Measurements from ENCODE around the gene CCDC192.

The CCDC192 gene

GRCh38 chr5:127981498-127981897, 278.3 kb downstream of the CCDC192 start:
- DNase-seq (ENCODE audit: low read depth in 3 of 3), result no peak

GRCh38 chr5:127985811-127986325, 282.7 kb downstream of the CCDC192 start:
- DNase-seq (ENCODE audit: low read depth in 3 of 3), result no peak

GRCh38 chr5:127987354-127988145, 284.4 kb downstream of the CCDC192 start:
- DNase-seq (ENCODE audit: low read depth in 3 of 3), result no peak

GRCh38 chr5:127988146-127988760, 285.1 kb downstream of the CCDC192 start:
- DNase-seq (ENCODE audit: low read depth in 3 of 3), result no peak

Measured in stimulated activated CD4-positive, alpha-beta T cell treated with anti-CD3 and anti-CD28 coated beads, TNF-alpha, amount 100 ng/mL, for 48 hours (primary cell).